COLO668 (cell line): ENCODE results near the gene ASPN.

Experiments used
- DNase-seq: peaks from one replicate; lab custom pipeline; 2025; ENCODE audit not compliant: unreplicated experiment; lab: John Stamatoyannopoulos, UW

Gene ASPN

GRCh38 chr9:92506184-92506857 is 24.0 kb upstream of the ASPN start:
- no peak for DNase-seq

GRCh38 chr9:92504881-92505280 is 22.6 kb upstream of the ASPN start:
- DNase-seq, result no peak

GRCh38 chr9:92503156-92503555 is 20.9 kb upstream of the ASPN start:
- no peak for DNase-seq

- peak; percentile 20 for DNase-seq
These were observed 19.5 kb upstream of the ASPN start for GRCh38 chr9:92501671-92502393.

GRCh38 chr9:92500725-92501124 is 18.4 kb upstream of the ASPN start:
- no peak for DNase-seq

GRCh38 chr9:92499701-92500100 is 17.4 kb upstream of the ASPN start:
- no peak for DNase-seq

GRCh38 chr9:92496396-92497176 is 14.3 kb upstream of the ASPN start:
- DNase-seq, result no peak

GRCh38 chr9:92494856-92495255 is 12.6 kb upstream of the ASPN start:
- no peak for DNase-seq

- no peak for DNase-seq
These were observed 11.6 kb upstream of the ASPN start for GRCh38 chr9:92493749-92494387.

GRCh38 chr9:92492781-92493401 is 10.6 kb upstream of the ASPN start:
- no peak for DNase-seq

- no peak for DNase-seq
These were observed 6.6 kb upstream of the ASPN start for GRCh38 chr9:92488681-92489550.

GRCh38 chr9:92486371-92486770 is 4.1 kb upstream of the ASPN start:
- DNase-seq, result no peak

GRCh38 chr9:92484563-92484962 is 2.3 kb upstream of the ASPN start:
- no peak for DNase-seq

- DNase-seq, result no peak
These were observed 1.6 kb upstream of the ASPN start for GRCh38 chr9:92483627-92484545.

GRCh38 chr9:92482805-92483204 is 499 bp upstream of the ASPN start:
- no peak for DNase-seq

GRCh38 chr9:92480986-92481633 is 1.2 kb downstream of the ASPN start:
- DNase-seq, result no peak

- DNase-seq, result no peak
These were observed 2.0 kb downstream of the ASPN start for GRCh38 chr9:92480291-92480771.

- no peak for DNase-seq
These were observed 3.0 kb downstream of the ASPN start for GRCh38 chr9:92479346-92479745.
